AG09309 (cell line): ENCODE data around the gene RAB40A.

Source experiments
- DNase-seq: peaks from one replicate; pipeline ENCODE4 v3.0.0-alpha.2; 2010; ENCODE audit warnings: low read depth
- H3K4me3 ChIP-seq: 2 replicates; pipeline ENCODE4 v1.5.1; 2011; ENCODE audit warnings: mild to moderate bottlenecking, low read depth, low read length, moderate library complexity; ENCODE audit not compliant: control insufficient read depth
- TF ChIP-seq, protein P1 (sequence below): IDR thresholded peaks from 2 replicates; pipeline ENCODE4 v1.5.1; 2011; ENCODE audit warnings: mild to moderate bottlenecking, low read depth, low read length, inconsistent platforms; ENCODE audit not compliant: insufficient read depth, control insufficient read depth; ENCODE audit errors: missing control alignments

RAB40A gene

DNA sequence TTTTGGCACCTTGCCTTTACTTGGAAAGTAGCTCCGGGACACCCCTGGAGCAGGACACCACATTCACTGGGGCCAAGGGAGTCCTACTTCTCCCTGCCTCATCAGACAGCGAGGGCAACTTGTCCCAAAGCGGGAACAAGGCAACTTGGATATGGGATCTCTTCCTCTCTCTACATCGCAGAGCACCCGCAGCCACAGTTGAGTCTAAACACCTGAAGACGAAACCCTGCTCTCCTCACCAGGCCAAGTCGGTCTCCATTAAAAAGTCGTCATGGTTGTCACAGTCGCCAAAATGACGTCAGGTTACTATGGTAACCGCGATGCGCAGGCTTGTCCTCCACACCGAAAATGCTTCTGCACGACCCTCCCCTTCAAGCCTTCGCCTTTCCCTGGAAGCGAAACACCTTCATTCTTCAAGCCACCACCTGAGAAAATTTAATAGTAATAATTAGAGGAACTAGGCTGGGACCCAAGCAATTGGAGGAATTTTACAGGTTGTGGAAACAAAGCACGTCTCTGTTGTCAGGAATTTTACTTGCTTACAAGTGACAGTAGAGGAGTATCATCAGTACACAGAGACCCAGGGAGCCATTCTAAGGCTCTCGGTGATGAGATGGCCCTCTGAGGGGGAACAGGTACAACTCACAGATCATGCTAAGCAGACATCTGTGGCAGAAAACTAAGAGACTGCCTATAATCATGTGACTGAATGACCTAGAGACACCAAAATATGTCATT is 35.6 kb upstream of the RAB40A start:
- TF ChIP-seq, protein P1, sequence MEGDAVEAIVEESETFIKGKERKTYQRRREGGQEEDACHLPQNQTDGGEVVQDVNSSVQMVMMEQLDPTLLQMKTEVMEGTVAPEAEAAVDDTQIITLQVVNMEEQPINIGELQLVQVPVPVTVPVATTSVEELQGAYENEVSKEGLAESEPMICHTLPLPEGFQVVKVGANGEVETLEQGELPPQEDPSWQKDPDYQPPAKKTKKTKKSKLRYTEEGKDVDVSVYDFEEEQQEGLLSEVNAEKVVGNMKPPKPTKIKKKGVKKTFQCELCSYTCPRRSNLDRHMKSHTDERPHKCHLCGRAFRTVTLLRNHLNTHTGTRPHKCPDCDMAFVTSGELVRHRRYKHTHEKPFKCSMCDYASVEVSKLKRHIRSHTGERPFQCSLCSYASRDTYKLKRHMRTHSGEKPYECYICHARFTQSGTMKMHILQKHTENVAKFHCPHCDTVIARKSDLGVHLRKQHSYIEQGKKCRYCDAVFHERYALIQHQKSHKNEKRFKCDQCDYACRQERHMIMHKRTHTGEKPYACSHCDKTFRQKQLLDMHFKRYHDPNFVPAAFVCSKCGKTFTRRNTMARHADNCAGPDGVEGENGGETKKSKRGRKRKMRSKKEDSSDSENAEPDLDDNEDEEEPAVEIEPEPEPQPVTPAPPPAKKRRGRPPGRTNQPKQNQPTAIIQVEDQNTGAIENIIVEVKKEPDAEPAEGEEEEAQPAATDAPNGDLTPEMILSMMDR = no peak
- no peak for DNase-seq
- H3K4me3 ChIP-seq = no peak overlapping the region

DNA sequence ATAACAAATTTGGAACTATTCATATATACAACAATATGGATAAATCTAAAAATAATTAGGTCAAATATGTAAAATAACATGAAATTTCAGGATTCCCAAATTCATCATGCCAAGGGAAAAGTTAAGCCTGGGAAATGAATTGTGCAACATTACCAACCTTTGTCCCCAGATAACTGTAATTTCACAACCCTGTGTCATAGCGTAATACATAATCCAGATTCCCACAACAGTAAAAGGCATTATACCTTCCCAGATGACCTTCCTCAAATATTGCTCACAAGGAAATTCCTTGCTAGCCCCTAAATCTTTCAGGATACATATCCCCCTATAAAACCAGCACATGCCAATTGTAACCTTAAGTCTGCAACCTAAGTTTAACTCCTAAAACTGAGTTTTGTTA is 32.9 kb upstream of the RAB40A start:
- DNase-seq = no peak
- TF ChIP-seq, protein P1 = no peak
- H3K4me3 ChIP-seq = no peak overlapping the region

DNA sequence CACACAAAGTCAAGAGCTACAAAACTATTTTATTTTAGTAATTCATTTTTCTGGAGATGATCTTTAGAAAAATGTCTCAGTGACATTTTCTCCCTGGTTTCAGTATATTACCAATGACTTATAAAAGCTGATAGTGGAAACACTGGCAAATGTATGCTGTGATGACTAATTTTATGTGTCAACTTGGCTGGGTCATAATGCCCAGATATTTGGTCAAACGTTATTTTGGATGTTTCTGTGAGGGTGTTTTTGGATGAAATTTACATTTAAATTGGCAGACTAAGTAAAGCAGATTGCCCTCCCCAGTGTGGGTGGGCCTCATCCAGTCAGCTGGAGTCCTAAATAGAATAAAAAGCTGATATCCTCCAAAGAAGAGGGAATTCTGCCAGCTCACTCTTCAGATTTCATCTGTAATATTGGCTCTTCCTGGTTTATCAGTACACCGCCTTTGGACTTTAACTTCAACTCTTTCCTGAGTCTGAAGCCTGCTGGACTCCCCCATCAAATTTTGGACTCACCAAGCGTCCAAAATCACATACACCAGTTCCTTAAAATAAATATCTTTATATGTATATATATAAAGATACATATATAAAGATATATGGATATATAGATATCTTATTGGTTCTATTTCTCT is 31.2 kb upstream of the RAB40A start:
- TF ChIP-seq, protein P1 = no peak
- DNase-seq = no peak
- H3K4me3 ChIP-seq = no peak overlapping the region

DNA sequence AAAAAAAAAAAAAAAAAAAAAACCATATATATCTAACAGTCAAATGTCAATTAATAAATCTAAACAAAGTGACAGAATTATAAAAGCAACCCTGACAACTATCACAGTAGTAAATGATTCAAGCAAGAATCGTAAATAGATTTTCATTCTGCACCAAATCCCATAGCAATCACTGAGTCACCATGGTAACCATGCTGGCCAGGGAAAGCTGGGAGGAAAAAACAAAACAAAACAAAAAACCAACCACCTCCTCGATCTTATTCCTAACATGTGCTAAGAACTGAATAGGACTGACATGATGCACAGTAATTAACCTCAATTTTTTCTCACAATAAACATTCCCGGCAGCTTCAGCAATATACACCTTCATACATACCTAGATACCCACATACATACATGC is 30.6 kb upstream of the RAB40A start:
- TF ChIP-seq, protein P1 = no peak
- H3K4me3 ChIP-seq = no peak overlapping the region
- no peak for DNase-seq

DNA sequence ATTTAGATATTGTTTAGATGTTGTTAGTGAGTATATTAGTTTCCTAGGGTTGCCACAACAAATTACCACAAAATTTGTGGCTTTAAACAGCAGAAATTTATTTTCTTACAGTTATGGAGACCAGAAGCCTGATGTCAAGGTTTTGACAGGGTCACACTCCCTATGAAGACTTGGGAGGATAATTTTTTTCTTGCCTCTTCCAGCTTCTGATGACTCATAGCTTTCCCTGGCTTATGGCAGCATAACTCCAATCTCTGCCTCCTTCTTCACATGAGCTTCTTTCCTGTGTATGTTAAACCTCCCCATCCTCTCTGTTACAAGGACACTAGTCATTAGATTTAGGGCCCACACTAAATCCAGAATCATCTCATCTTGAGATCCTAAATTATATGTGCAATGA is 20.9 kb upstream of the RAB40A start:
- TF ChIP-seq, protein P1 = no peak
- DNase-seq = no peak
- no peak overlapping the region for H3K4me3 ChIP-seq

DNA sequence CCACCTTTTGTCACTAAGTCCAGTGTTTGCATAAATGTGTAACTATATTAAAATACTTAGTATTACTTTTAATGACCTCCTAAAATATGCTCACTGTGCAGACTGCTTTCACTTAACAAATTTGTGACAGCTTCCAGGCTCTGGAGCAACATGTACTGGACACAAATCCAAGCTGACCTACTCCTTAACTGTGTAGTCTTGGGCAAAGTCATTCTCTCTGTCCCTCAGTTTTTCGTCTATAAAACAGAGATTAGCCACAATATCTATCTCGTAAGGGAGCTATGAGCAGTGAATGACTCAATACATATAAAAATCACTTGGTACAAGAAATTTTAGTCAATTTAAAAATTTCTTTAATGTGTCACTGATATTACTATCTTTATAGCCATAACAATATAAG is 20.4 kb upstream of the RAB40A start:
- no peak overlapping the region for H3K4me3 ChIP-seq
- DNase-seq = no peak
- TF ChIP-seq, protein P1 = no peak
